Transverse colon (tissue), 4 donors: ENCODE measurements around the gene PER2.

Experiments
- CTCF ChIP-seq, 5 experiments: fragments of 200-600 bp in 3 of 5; fragments of 450-650 bp in 2 of 5; sonication (generic) in 3 of 5; IDR thresholded peaks; 1 replicate in 2 of 5; 2 replicates in 3 of 5; pipeline ENCODE4 v1.5.1; 2016 to 2017; ENCODE audit warnings: antibody characterized with exemption in 5 of 5, inconsistent platforms in 3 of 5, mild to moderate bottlenecking in 2 of 5, moderate library complexity in 1 of 5
- EP300 ChIP-seq: sonication (generic); formaldehyde crosslinking; IDR thresholded peaks from one replicate; pipeline ENCODE4 v1.6.1; 2017; ENCODE audit warnings: antibody characterized with exemption, low read depth
- POLR2A ChIP-seq: fragments of 450-650 bp; IDR thresholded peaks from one replicate; pipeline ENCODE4 v1.6.1; 2016; ENCODE audit warnings: antibody characterized with exemption, mild to moderate bottlenecking, moderate library complexity
- POLR2AphosphoS5 ChIP-seq, 3 donors: sonication (generic); formaldehyde crosslinking; IDR thresholded peaks; one replicate each; pipeline ENCODE4 v1.6.1; 2016; ENCODE audit warnings: antibody characterized with exemption in 3 of 3

DNA sequence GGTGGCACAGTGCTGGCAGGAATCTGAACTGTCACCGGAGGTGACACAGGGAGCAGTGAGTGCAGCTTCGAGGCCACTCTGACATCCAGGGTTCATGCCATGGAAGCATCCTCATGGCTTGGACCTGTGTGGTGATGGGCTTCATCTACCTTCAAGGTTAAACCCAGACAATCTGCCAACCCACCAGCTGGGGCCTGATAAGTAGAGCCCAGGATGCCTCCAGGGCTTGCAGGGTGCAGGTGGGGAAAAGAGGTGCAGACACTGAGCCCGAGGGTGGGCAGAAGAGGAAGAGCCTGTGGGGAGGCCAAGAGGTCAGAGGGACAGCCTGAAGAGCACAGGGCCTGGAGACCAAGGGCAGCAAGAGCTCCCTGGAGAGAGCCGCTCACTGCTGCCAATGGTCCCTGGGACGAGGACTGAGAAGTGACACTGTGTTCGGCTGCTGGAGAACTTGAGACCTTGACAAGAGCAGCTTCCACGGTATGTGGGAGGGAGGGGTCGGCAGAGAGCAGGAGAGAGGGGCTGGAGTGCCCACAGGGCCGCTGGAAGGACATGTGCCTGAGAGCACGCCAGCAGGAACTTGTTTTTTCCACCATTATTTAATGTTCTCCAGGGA, 40.5 kb downstream of the PER2 start:
- TF ChIP-seq CTCF (IDR thresholded peaks at IDR 0.05) (no peak), EP300 (no peak), POLR2AphosphoS5 (IDR thresholded peaks at IDR 0.05) (no peak), POLR2A (no peak)
